ENCODE data around the gene SEH1L.

The SEH1L gene

GRCh38 chr18:12928641-12929040 lies 19.2 kb upstream of the SEH1L start:
- no peaks in the 10 kb centered on the region for H3K4me1 ChIP-seq (ENCODE audit: insufficient read depth, low read length)
- H3K9ac ChIP-seq (ENCODE audit: low read depth, low read length), result no peak overlapping the region
- no peaks in the 10 kb centered on the region for H3K36me3 ChIP-seq (ENCODE audit: insufficient read depth, low read length)
- H3K9me3 ChIP-seq (ENCODE audit: control insufficient read depth, insufficient read depth, low read length), result no peaks in the 10 kb centered on the region

DNA sequence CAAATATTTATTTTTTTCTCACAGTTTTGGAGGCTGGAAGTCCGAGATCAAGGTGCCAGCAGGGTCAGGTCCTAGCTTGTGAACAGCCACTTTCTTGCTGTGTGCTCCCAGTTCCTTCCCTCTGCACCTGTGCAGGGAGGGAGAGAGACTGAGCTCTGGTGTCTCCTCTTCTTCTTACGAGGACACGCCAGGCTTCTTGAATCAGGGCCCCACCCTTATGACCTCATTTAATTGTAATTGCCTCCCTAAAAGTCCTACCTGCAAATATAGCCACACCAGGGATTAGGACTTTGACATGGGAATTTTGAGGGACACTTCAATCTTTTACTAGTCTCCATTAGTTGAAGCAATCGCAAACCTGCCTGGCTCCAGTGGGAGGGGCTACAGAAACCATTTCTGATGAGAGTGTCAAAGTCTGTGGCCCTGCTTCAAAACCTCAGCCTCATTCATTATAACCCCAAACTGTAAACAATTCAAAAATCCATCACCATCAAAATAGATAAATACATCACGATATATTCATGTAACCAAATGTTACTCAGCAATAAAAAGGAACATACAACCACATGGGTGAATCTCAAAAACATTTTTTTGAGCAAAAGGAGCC lies 18.2 kb upstream of the SEH1L start:
- H3K9me3 ChIP-seq (ENCODE audit: control insufficient read depth, insufficient read depth, low read length), result no peaks in the 10 kb centered on the region
- no peaks in the 10 kb centered on the region for H3K36me3 ChIP-seq (ENCODE audit: insufficient read depth, low read length)
- no peaks in the 10 kb centered on the region for H3K4me1 ChIP-seq (ENCODE audit: insufficient read depth, low read length)
- H3K9ac ChIP-seq (ENCODE audit: low read depth, low read length), result no peak overlapping the region

DNA sequence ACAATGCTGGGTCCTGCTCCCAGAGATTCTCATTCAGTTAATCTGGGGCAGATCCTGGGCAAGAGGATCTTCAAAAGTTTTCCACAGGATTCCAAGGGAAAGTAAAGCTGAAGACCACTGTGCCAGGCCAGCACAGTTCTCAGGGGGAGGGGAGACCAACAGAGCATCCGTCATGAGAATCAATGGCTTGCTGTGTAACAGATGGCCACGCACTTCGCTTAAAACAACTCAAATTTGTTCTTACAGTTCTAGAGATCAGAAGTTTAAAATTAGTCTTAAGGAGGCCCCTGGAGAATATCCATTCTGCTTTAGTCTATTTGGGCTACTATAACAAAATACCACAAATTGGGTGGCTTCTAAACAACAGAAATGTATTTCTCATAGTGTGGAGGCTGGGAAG lies 17.4 kb upstream of the SEH1L start:
- H3K9ac ChIP-seq (ENCODE audit: low read depth, low read length), result no peak overlapping the region
- H3K36me3 ChIP-seq (ENCODE audit: insufficient read depth, low read length), result no peaks in the 10 kb centered on the region
- no peaks in the 10 kb centered on the region for H3K4me1 ChIP-seq (ENCODE audit: insufficient read depth, low read length)
- no peaks in the 10 kb centered on the region for H3K9me3 ChIP-seq (ENCODE audit: control insufficient read depth, insufficient read depth, low read length)

DNA sequence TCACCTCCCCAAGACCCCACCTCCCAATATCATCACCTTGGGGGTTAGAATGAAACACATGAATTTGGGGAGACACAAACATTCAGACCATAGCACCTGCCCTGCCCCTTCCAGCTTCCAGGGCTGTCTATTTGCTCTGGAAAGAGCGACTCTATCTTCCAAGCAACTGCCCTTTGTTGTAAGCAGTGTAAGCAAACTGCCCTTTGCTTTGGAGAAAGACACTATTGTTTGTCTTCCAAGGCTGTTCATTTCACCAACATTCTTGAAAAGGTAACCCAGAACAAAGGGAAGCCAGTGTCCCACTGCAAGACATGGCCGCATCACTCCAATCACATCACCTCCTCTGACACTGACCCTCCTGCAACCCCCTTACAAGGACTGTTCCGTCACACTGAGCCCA lies 16.9 kb upstream of the SEH1L start:
- Histone ChIP-seq H3K4me1 (ENCODE audit: insufficient read depth, low read length) (no peaks in the 10 kb centered on the region), H3K9me3 (ENCODE audit: control insufficient read depth, insufficient read depth, low read length) (no peaks in the 10 kb centered on the region), H3K9ac (ENCODE audit: low read depth, low read length) (no peak overlapping the region), H3K36me3 (ENCODE audit: insufficient read depth, low read length) (no peaks in the 10 kb centered on the region)

DNA sequence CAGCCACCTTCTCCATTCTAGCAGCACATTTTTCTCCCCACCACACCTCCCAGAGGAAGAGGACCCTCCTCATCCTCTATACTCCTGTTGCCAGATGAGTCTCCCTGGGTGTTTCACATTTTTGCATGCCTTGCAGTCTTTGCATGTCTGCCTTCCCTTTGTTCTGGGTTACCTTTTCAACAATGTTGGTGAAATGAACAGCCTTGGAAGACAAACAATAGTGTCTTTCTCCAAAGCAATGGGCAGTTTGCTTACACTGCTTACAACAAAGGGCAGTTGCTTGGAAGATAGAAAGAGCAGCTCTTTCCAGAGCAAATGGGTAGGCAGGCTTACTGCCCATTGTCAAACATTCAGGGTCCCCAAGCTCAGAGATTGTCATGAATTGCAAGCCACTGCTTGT lies 14.5 kb upstream of the SEH1L start:
- H3K9me3 ChIP-seq (ENCODE audit: control insufficient read depth, insufficient read depth, low read length), result no peaks in the 10 kb centered on the region
- no peaks in the 10 kb centered on the region for H3K36me3 ChIP-seq (ENCODE audit: insufficient read depth, low read length)
- no peak overlapping the region for H3K9ac ChIP-seq (ENCODE audit: low read depth, low read length)
- no peaks in the 10 kb centered on the region for H3K4me1 ChIP-seq (ENCODE audit: insufficient read depth, low read length)

GRCh38 chr18:12934454-12935071 lies 13.2 kb upstream of the SEH1L start:
- H3K4me1 ChIP-seq (ENCODE audit: insufficient read depth, low read length), result no peaks in the 10 kb centered on the region
- no peaks in the 10 kb centered on the region for H3K36me3 ChIP-seq (ENCODE audit: insufficient read depth, low read length)
- H3K9me3 ChIP-seq (ENCODE audit: control insufficient read depth, insufficient read depth, low read length), result no peaks in the 10 kb centered on the region
- no peak overlapping the region for H3K9ac ChIP-seq (ENCODE audit: low read depth, low read length)

- Histone ChIP-seq H3K4me1 (ENCODE audit: insufficient read depth, low read length) (no peaks in the 10 kb centered on the region), H3K9me3 (ENCODE audit: control insufficient read depth, insufficient read depth, low read length) (no peaks in the 10 kb centered on the region), H3K36me3 (ENCODE audit: insufficient read depth, low read length) (no peaks in the 10 kb centered on the region; the same call in 1 of the 2 replicates), H3K9ac (ENCODE audit: low read depth, low read length) (no peak overlapping the region)
Observed at GRCh38 chr18:12939162-12939561, 8.6 kb upstream of the SEH1L start.

DNA sequence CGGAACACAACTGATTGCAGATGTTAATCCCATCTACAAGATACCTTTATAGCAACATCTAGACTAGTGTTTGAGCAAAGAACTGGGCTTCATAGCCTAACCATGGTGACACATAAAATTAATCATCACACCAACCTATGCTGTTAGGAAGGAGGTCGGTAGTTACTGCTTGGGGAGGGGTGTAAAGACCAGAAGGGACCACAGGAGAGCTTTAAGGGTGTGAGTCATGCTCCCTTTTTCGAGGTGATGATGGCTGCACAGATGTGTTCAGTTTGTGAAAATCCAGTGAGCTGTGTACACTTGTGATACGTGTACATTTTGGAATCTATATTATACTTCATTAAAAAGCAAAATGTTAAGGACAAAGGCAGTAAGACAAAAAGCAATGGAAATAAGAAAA lies 4.6 kb upstream of the SEH1L start:
- Histone ChIP-seq H3K9ac (ENCODE audit: low read depth, low read length) (no peak overlapping the region), H3K4me1 (ENCODE audit: insufficient read depth, low read length) (no peaks in the 10 kb centered on the region; the same call in 1 of the 2 replicates), H3K9me3 (ENCODE audit: control insufficient read depth, insufficient read depth, low read length) (no peaks in the 10 kb centered on the region), H3K36me3 (ENCODE audit: insufficient read depth, low read length) (no peaks in the 10 kb centered on the region; the same call in 1 of the 2 replicates)

GRCh38 chr18:12944709-12945108 lies 3.1 kb upstream of the SEH1L start:
- Histone ChIP-seq H3K36me3 (ENCODE audit: insufficient read depth, low read length) (no peaks in the 10 kb centered on the region; the same call in 1 of the 2 replicates), H3K4me1 (ENCODE audit: insufficient read depth, low read length) (no peaks in the 10 kb centered on the region; the same call in 1 of the 2 replicates), H3K9ac (ENCODE audit: low read depth, low read length) (no peak overlapping the region), H3K9me3 (ENCODE audit: control insufficient read depth, insufficient read depth, low read length) (no peaks in the 10 kb centered on the region)

GRCh38 chr18:12946549-12947284 lies 1.1 kb upstream of the SEH1L start:
- H3K4me1 ChIP-seq (ENCODE audit: insufficient read depth, low read length), result no peaks in the 10 kb centered on the region; the same call in 1 of the 2 replicates

DNA sequence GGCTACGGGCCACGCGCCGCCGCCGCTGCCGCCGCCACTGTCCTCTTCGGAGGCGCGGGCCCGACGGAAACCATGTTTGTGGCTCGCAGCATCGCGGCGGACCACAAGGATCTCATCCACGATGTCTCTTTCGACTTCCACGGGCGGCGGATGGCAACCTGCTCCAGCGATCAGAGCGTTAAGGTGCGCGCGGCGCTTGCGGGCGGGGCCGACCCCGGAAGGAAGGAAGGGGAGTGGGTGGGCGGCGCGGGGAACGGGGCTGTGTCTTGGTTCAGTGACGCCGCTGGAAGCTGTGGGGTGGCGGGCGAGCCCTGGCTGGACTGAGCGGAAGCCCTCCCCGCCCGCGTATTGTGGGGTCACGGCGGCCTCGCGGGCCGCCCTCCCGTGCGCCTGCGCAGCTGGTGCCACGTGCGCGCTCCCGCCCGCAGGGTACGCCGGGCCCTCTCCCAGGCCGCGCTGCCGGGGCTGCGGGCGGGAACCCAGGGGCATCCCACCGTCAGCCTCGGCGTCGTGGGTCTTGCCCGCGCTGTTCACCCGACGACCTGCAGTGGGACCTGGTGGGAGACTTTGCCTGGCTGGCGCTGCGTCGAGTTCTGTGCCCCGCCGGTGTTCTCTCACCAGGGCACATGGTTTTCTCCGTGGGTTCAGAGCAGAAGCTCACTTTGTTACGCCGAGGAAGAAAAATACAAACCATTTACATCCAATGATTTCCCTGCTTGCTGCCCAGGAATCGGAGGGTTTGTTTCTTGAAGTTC lies 416 bp downstream of the SEH1L start:
- peak overlapping the region; percentile 67 for H3K9ac ChIP-seq (ENCODE audit: low read depth, low read length)
- H3K36me3 ChIP-seq (ENCODE audit: insufficient read depth, low read length), result no peaks in the 10 kb centered on the region
- no peaks in the 10 kb centered on the region; the same call in 1 of the 2 replicates for H3K4me1 ChIP-seq (ENCODE audit: insufficient read depth, low read length)
- no peaks in the 10 kb centered on the region for H3K9me3 ChIP-seq (ENCODE audit: control insufficient read depth, insufficient read depth, low read length)

More at GRCh38 chr18:12946549-12947284, 1.1 kb upstream of the SEH1L start:
- Histone ChIP-seq H3K9me3 (ENCODE audit: control insufficient read depth, insufficient read depth, low read length) (no peaks in the 10 kb centered on the region), H3K36me3 (ENCODE audit: insufficient read depth, low read length) (no peaks in the 10 kb centered on the region; the same call in 1 of the 2 replicates), H3K9ac (ENCODE audit: low read depth, low read length) (peak overlapping the region; percentile 82)

GRCh38 chr18:12958478-12958877 lies 10.7 kb downstream of the SEH1L start:
- H3K9ac ChIP-seq (ENCODE audit: low read depth, low read length), result no peak overlapping the region
- H3K9me3 ChIP-seq (ENCODE audit: control insufficient read depth, insufficient read depth, low read length), result no peaks in the 10 kb centered on the region
- no peaks in the 10 kb centered on the region for H3K4me1 ChIP-seq (ENCODE audit: insufficient read depth, low read length)
- H3K36me3 ChIP-seq (ENCODE audit: insufficient read depth, low read length), result peaks cover 20% of the 10 kb centered on the region

GRCh38 chr18:12960395-12960794 lies 12.6 kb downstream of the SEH1L start:
- Histone ChIP-seq H3K36me3 (ENCODE audit: insufficient read depth, low read length) (peaks cover 18% of the 10 kb centered on the region), H3K9ac (ENCODE audit: low read depth, low read length) (no peak overlapping the region), H3K4me1 (ENCODE audit: insufficient read depth, low read length) (no peaks in the 10 kb centered on the region)

DNA sequence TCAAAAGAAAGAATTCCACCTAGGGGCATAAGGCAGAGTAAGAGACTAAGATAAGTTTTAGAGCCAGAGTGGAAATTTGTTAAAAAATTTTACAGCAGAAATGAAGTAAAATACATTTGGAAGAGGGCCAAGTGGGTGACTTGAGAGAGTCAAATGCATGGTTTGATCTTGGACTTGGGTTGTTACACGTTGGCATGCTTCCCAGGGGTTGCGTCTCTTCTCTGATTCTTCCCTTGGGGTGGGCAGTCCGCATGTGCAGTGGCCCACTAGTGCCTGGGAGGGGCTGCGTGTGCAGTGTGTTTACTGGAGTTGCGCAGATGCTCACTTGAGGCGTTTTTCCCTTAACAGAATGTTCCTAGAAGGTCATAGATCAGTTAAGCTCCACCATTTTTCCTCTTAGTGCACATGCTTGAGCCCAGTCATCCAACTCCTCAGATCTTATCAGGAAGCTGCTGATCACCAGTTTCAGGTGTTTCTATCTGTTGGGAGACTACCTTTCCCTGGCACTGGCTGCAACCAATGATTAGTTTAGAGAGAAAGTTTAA lies 13.1 kb downstream of the SEH1L start:
- H3K9ac ChIP-seq (ENCODE audit: low read depth, low read length), result no peak overlapping the region
- H3K36me3 ChIP-seq (ENCODE audit: insufficient read depth, low read length), result peaks cover 20% of the 10 kb centered on the region
- no peaks in the 10 kb centered on the region for H3K9me3 ChIP-seq (ENCODE audit: control insufficient read depth, insufficient read depth, low read length)
- no peaks in the 10 kb centered on the region for H3K4me1 ChIP-seq (ENCODE audit: insufficient read depth, low read length)

More at GRCh38 chr18:12960395-12960794, 12.6 kb downstream of the SEH1L start:
- no peaks in the 10 kb centered on the region for H3K9me3 ChIP-seq (ENCODE audit: control insufficient read depth, insufficient read depth, low read length)
